DND-41 (cell line): ENCODE results near the gene RBMS1.

ENCODE experiments used
- ATAC-seq: fragments of 200-7000 bp; cut with Tn5 transposase; 3 replicates; pipeline ENCODE4 v1.9.1; 2021; ENCODE audit warnings: low read depth; ENCODE audit not compliant: insufficient read depth
- DNase-seq: peaks from one replicate; pipeline ENCODE4 v3.0.0-alpha.2; 2020
- H2AFZ ChIP-seq: 2 replicates; pipeline ENCODE4 v1.6.0; 2012; ENCODE audit warnings: low read depth, low read length
- H3K27ac ChIP-seq: 2 replicates; pipeline ENCODE4 v1.5.1; 2012; ENCODE audit warnings: low read length, inconsistent platforms
- H3K27me3 ChIP-seq: fragments of 200-600 bp; sonication (generic); 2 replicates; pipeline ENCODE4 v1.6.0; 2012; ENCODE audit warnings: low read length, mild to moderate bottlenecking, inconsistent platforms; ENCODE audit not compliant: insufficient read depth, poor library complexity
- H3K36me3 ChIP-seq: 2 replicates; pipeline ENCODE4 v1.5.1; 2012; ENCODE audit warnings: low read length, inconsistent platforms; ENCODE audit not compliant: insufficient read depth
- H3K4me1 ChIP-seq: 2 replicates; pipeline ENCODE4 v1.5.1; 2012; ENCODE audit warnings: mild to moderate bottlenecking, low read length; ENCODE audit not compliant: insufficient read depth
- H3K4me2 ChIP-seq: 2 replicates; pipeline ENCODE4 v1.6.0; 2012; ENCODE audit warnings: mild to moderate bottlenecking, moderate library complexity, low read length, inconsistent platforms; ENCODE audit not compliant: insufficient read depth
- H3K4me3 ChIP-seq, 2 experiments: fragments of 200-600 bp in 1 of 2; shearing (Covaris generic) in 1 of 2; 2 replicates each; pipeline ENCODE4 v1.5.1; 2012 to 2016; ENCODE audit warnings: inconsistent platforms in 2 of 2, low read length in 2 of 2, mild to moderate bottlenecking in 2 of 2, low read depth in 1 of 2, moderate library complexity in 1 of 2
- H3K79me2 ChIP-seq: 2 replicates; pipeline ENCODE4 v1.6.0; 2012; ENCODE audit warnings: low read length, inconsistent platforms; ENCODE audit not compliant: insufficient read depth
- H3K9ac ChIP-seq: 2 replicates; pipeline ENCODE4 v1.6.0; 2012; ENCODE audit warnings: low read depth, mild to moderate bottlenecking, inconsistent platforms, low read length, moderate library complexity
- H3K9me3 ChIP-seq: 2 replicates; pipeline ENCODE4 v1.5.1; 2012; ENCODE audit warnings: low read length, moderate library complexity, mild to moderate bottlenecking, inconsistent platforms; ENCODE audit not compliant: insufficient read depth, severe bottlenecking
- H4K20me1 ChIP-seq: 2 replicates; pipeline ENCODE4 v1.6.0; 2012; ENCODE audit warnings: low read length; ENCODE audit not compliant: insufficient read depth
- EZH2 ChIP-seq: IDR thresholded peaks from 3 replicates; pipeline ENCODE4 v1.6.1; 2012; ENCODE audit warnings: borderline replicate concordance, low read depth, mild to moderate bottlenecking, moderate library complexity, low read length, inconsistent platforms; ENCODE audit not compliant: severe bottlenecking
- TF ChIP-seq, protein P1 (sequence below): IDR thresholded peaks from 2 replicates; pipeline ENCODE4 v1.5.1; 2012; ENCODE audit warnings: borderline replicate concordance, low read length, moderate library complexity, mild to moderate bottlenecking; ENCODE audit not compliant: poor library complexity, severe bottlenecking; ENCODE audit errors: extremely low read depth

Gene RBMS1

DNA sequence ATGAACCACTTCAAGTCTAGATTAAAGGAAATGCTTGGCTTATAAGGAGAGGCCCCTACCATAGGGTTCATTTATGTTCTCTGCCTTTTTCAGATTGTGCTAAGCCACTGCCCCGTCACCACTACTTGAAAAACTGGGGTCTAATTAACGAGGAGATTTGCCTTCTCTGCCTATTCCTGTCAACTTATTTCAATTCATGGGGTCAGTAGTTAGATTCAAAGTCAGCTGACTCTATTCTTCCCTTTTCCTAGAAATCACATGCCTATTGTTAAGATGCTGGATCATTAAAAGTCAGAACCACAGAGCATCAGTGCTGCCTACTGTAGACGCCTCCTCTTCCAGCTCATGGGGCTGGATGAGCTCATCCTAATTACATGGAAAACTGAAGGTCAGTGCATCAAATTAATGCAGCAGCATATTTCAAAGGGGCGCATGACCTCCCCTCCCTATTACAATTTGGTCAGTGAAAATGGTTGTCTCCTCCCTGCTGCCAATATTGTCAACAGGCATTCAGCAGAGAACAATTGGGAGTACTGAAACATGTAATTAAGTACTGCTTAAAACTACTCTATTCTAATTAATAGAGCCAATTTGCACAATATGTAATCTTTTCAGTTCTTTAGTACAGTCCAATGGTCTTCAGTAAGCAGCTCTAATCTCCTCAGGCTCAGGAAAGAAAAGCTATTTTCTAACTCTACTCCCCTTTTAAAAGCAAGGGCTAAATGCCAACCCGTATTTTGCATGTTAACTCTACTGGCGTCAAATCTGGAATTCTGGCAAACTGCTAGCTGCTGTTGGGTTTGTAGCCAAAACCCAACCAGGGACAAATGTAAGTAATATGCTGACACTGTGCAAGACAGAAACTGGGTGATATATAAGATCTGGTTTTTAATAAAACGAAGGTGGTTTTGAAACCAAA lies 176.2 kb downstream of the RBMS1 start:
- no peaks in the 10 kb centered on the region for H3K27me3 ChIP-seq
- DNase-seq: no peak
- no peak overlapping the region for H3K4me2 ChIP-seq
- no peak overlapping the region for H3K27ac ChIP-seq
- no peak overlapping the region for H3K9ac ChIP-seq
- H2AFZ ChIP-seq: no peak overlapping the region
- H3K9me3 ChIP-seq: no peaks in the 10 kb centered on the region
- H3K36me3 ChIP-seq: peaks cover 6% of the 10 kb centered on the region; the same call in 1 of the 2 replicates
- no peak for TF ChIP-seq EZH2
- TF ChIP-seq, protein P1, sequence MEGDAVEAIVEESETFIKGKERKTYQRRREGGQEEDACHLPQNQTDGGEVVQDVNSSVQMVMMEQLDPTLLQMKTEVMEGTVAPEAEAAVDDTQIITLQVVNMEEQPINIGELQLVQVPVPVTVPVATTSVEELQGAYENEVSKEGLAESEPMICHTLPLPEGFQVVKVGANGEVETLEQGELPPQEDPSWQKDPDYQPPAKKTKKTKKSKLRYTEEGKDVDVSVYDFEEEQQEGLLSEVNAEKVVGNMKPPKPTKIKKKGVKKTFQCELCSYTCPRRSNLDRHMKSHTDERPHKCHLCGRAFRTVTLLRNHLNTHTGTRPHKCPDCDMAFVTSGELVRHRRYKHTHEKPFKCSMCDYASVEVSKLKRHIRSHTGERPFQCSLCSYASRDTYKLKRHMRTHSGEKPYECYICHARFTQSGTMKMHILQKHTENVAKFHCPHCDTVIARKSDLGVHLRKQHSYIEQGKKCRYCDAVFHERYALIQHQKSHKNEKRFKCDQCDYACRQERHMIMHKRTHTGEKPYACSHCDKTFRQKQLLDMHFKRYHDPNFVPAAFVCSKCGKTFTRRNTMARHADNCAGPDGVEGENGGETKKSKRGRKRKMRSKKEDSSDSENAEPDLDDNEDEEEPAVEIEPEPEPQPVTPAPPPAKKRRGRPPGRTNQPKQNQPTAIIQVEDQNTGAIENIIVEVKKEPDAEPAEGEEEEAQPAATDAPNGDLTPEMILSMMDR: no peak
- H3K4me1 ChIP-seq: no peaks in the 10 kb centered on the region
- no peak for ATAC-seq
- H3K4me3 ChIP-seq: no peak overlapping the region
- no peaks in the 10 kb centered on the region for H4K20me1 ChIP-seq
- peaks cover 13% of the 10 kb centered on the region; the same call in 1 of the 2 replicates for H3K79me2 ChIP-seq

DNA sequence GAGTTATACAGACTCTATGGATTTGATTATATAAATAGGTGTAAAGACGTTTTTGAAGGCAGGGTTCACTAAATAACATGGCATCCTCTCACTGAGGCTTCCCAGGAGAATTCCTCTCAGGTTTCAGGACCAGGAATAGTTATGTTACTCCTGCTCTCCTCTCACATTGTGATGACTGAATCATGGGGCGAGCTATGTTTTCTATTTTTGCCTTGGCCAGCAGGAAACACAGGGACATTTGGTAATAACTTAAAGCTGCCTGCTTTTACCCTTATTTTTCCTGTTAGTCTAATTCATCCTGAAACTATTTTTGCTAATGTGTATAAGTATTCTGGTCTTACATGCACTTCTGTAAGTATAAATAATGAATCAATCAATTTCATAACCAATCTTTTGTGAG lies 178.3 kb downstream of the RBMS1 start:
- TF ChIP-seq EZH2: no peak
- TF ChIP-seq, protein P1: no peak
- ATAC-seq (no peak), DNase-seq (no peak)
- H3K9me3 ChIP-seq: no peaks in the 10 kb centered on the region
- no peak overlapping the region for H3K4me2 ChIP-seq
- H3K4me3 ChIP-seq: no peak overlapping the region
- no peaks in the 10 kb centered on the region for H3K4me1 ChIP-seq
- no peak overlapping the region for H3K9ac ChIP-seq
- H4K20me1 ChIP-seq: no peaks in the 10 kb centered on the region
- H2AFZ ChIP-seq: no peak overlapping the region
- peaks cover 3% of the 10 kb centered on the region; the same call in 1 of the 2 replicates for H3K79me2 ChIP-seq
- H3K27me3 ChIP-seq: no peaks in the 10 kb centered on the region
- no peak overlapping the region for H3K27ac ChIP-seq
- H3K36me3 ChIP-seq: peaks cover 14% of the 10 kb centered on the region

DNA sequence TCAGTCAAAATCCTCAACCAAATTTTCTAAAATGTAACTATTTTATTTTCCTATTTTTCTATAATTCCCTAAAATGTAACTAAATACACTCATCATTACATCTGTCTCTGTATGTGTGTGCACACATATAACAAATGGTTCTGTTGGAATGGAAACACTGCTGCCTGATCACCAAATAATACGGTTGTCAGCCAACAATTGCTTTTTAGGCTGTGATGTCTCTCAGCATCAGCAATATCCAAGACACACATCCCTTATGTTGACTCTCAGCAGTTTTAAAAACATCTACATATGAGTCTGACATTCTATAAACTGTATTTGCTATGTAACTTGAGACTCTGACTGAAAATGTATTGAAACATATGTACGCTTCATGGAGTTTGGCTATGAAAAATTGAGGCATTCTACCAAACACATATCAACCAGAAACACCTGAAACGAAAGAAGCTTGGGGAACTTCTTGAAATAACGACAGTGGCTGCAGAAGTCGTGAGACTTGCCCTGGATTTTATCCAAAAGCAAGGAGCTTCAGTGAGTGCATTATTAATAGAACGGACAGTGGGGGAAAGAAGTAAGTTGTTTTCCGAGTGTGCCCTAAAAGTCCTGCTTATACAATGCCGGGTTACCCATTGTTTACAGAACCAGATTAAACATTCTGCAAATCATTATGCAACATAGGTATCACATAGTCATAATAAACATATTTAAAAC lies 183.3 kb downstream of the RBMS1 start:
- no peak overlapping the region for H3K27ac ChIP-seq
- no peak for DNase-seq
- H3K9ac ChIP-seq: no peak overlapping the region

More for the DNA sequence above, 183.3 kb downstream of the RBMS1 start:
- Histone ChIP-seq H3K36me3 (peaks cover 45% of the 10 kb centered on the region), H4K20me1 (no peaks in the 10 kb centered on the region), H2AFZ (no peak overlapping the region), H3K4me3 (no peak overlapping the region), H3K4me2 (no peak overlapping the region), H3K9me3 (no peaks in the 10 kb centered on the region), H3K4me1 (no peaks in the 10 kb centered on the region), H3K27me3 (no peaks in the 10 kb centered on the region), H3K79me2 (no peaks in the 10 kb centered on the region)
- ATAC-seq: no peak
- TF ChIP-seq EZH2: no peak
- TF ChIP-seq, protein P1: no peak
